ENCODE results near the gene RYR2.
"Not testable (repeated sequence)": the region's sequence is repeated elsewhere in the genome, so short reads cannot be mapped to it uniquely, and the experiment has no call there.

Gene RYR2

GRCh38 chr1:237814319-237814924 is 772.4 kb downstream of the RYR2 start:
- no peak overlapping the region for H3K4me3 ChIP-seq (ENCODE audit: low read length)
- peak; percentile 41 for TF ChIP-seq CTCF (IDR thresholded peaks at IDR 0.05; ENCODE audit: insufficient read depth, low read depth, low read length, missing control alignments)
- DNase-seq (ENCODE audit: low read depth): peak; percentile 30

GRCh38 chr1:237817277-237817676 is 775.3 kb downstream of the RYR2 start:
- TF ChIP-seq CTCF (IDR thresholded peaks at IDR 0.05; ENCODE audit: insufficient read depth, low read depth, low read length, missing control alignments): no peak
- no peak for DNase-seq (ENCODE audit: low read depth)
- no peak overlapping the region for H3K4me3 ChIP-seq (ENCODE audit: low read length)

GRCh38 chr1:237820634-237821033 is 778.6 kb downstream of the RYR2 start:
- not testable (repeated sequence) for DNase-seq (ENCODE audit: low read depth); H3K4me3 ChIP-seq (ENCODE audit: low read length)

- DNase-seq (ENCODE audit: low read depth): no peak
- no peak for TF ChIP-seq CTCF (IDR thresholded peaks at IDR 0.05; ENCODE audit: insufficient read depth, low read depth, low read length, missing control alignments)
Measured at GRCh38 chr1:237832858-237833257, 790.9 kb downstream of the RYR2 start.

GRCh38 chr1:237834048-237834447 is 792.1 kb downstream of the RYR2 start:
- no peak for TF ChIP-seq CTCF (IDR thresholded peaks at IDR 0.05; ENCODE audit: insufficient read depth, low read depth, low read length, missing control alignments)
- no peak for DNase-seq (ENCODE audit: low read depth)
- H3K4me3 ChIP-seq (ENCODE audit: low read length): no peak overlapping the region

More at GRCh38 chr1:237832858-237833257, 790.9 kb downstream of the RYR2 start:
- no peak overlapping the region for H3K4me3 ChIP-seq (ENCODE audit: low read length)

GRCh38 chr1:237834461-237834860 is 792.5 kb downstream of the RYR2 start:
- H3K4me3 ChIP-seq (ENCODE audit: low read length): no peak overlapping the region
- no peak for TF ChIP-seq CTCF (IDR thresholded peaks at IDR 0.05; ENCODE audit: insufficient read depth, low read depth, low read length, missing control alignments)
- DNase-seq (ENCODE audit: low read depth): no peak

- H3K4me3 ChIP-seq (ENCODE audit: low read length): no peak overlapping the region
- TF ChIP-seq CTCF (IDR thresholded peaks at IDR 0.05; ENCODE audit: insufficient read depth, low read depth, low read length, missing control alignments): no peak
- DNase-seq (ENCODE audit: low read depth): no peak
Measured at GRCh38 chr1:237838320-237838719, 796.3 kb downstream of the RYR2 start.

Data from epithelial cell of esophagus (primary cell).